Lower lobe of right lung (tissue), 2 donors: ENCODE results near the gene RSRC1. TPM values are rescaled to one million over a fixed set of nuclear protein-coding genes. Genes with fewer than 3 reads are reported as not detected.
"Not testable (repeated sequence)": the region's sequence is repeated elsewhere in the genome, so short reads cannot be mapped to it uniquely, and the experiment has no call there.

Experiments
- ATAC-seq, 2 donors: fragments of 200-7000 bp; cut with Tn5 transposase; one replicate each; pipeline ENCODE4 v1.9.1; 2020 to 2022; ENCODE audit warnings: mild to moderate bottlenecking in 2 of 2, moderate library complexity in 2 of 2
- DNase-seq: peaks from one replicate; pipeline ENCODE4 v3.0.0-alpha.2; 2020
- H3K27ac ChIP-seq: fragments of 200-600 bp; one replicate; pipeline ENCODE4 v1.8.0; 2022
- H3K27me3 ChIP-seq: fragments of 200-600 bp; one replicate; pipeline ENCODE4 v1.8.0; 2022; ENCODE audit warnings: low read depth
- H3K36me3 ChIP-seq: fragments of 200-600 bp; one replicate; pipeline ENCODE4 v1.8.0; 2022; ENCODE audit warnings: mild to moderate bottlenecking
- H3K4me1 ChIP-seq: fragments of 200-600 bp; one replicate; pipeline ENCODE4 v1.8.0; 2022
- H3K4me3 ChIP-seq: fragments of 200-600 bp; one replicate; pipeline ENCODE4 v1.8.0; 2022; ENCODE audit warnings: mild to moderate bottlenecking
- H3K9me3 ChIP-seq: fragments of 200-600 bp; one replicate; pipeline ENCODE4 v1.8.0; 2022
- CTCF ChIP-seq: fragments of 200-600 bp; IDR thresholded peaks from one replicate; pipeline ENCODE4 v1.8.0; 2022; ENCODE audit warnings: antibody characterized with exemption, mild to moderate bottlenecking
- intact Hi-C: fragments of 100-400 bp; cut with DNase I; formaldehyde crosslinking; loops from one replicate; pipeline ENCODE4 v1.11.0; 2022
- total RNA-seq: library from RNA; stranded (reverse); fragmentation: NEBNext Ultra II Directional; extraction: Animal tissue kit (Norgen Biotek cat#: 25700); gene quantifications from one replicate; pipeline ENCODE4 v1.2.1, GENCODE V29; 2021
- donor health status: DM: no; HTN: yes; CAD: no; lungs with severe emphysema.

RSRC1 gene
- total RNA-seq, 1 donor from 2014 or later: 29.8 TPM

GRCh38 chr3:158110658-158111018 lies 749 bp downstream of the RSRC1 start:
- ATAC-seq (no peak), DNase-seq (no peak)
- Histone ChIP-seq H3K27me3 (peaks cover 36% of the 10 kb centered on the region), H3K36me3 (no peaks in the 10 kb centered on the region), H3K27ac (peak overlapping the region; percentile 82), H3K9me3 (peaks cover 5% of the 10 kb centered on the region), H3K4me3 (peak overlapping the region; percentile 86), H3K4me1 (peaks cover 33% of the 10 kb centered on the region)
- intact Hi-C loops: no loop called here
- TF ChIP-seq CTCF: no peak

- ATAC-seq (no peak), DNase-seq (no peak)
- no peak overlapping the region for H3K27ac ChIP-seq
- no peaks in the 10 kb centered on the region for H3K36me3 ChIP-seq
- peaks cover 24% of the 10 kb centered on the region for H3K27me3 ChIP-seq
- intact Hi-C loops: no loop called here
- H3K9me3 ChIP-seq: peaks cover 5% of the 10 kb centered on the region
- no peak overlapping the region for H3K4me3 ChIP-seq
- TF ChIP-seq CTCF: no peak
- peaks cover 22% of the 10 kb centered on the region for H3K4me1 ChIP-seq
Observed at GRCh38 chr3:158111861-158112260, 2.0 kb downstream of the RSRC1 start.

- H3K36me3 ChIP-seq, intact Hi-C loops, H3K27ac ChIP-seq, DNase-seq, ATAC-seq, H3K27me3 ChIP-seq, H3K4me3 ChIP-seq, H3K9me3 ChIP-seq: not testable (repeated sequence)
- H3K4me1 ChIP-seq: peaks cover 18% of the 10 kb centered on the region
Observed at GRCh38 chr3:158113595-158113994, 3.7 kb downstream of the RSRC1 start.

- H3K36me3 ChIP-seq: peaks cover 22% of the 10 kb centered on the region
- no peaks in the 10 kb centered on the region for H3K4me1 ChIP-seq
- H3K4me3 ChIP-seq: no peak overlapping the region
- no peaks in the 10 kb centered on the region for H3K27me3 ChIP-seq
- intact Hi-C loops: no loop called here
- H3K27ac ChIP-seq: no peak overlapping the region
- ATAC-seq (no peak), DNase-seq (no peak)
- no peak for TF ChIP-seq CTCF
- no peaks in the 10 kb centered on the region for H3K9me3 ChIP-seq
Observed at GRCh38 chr3:158120330-158120729, 10.4 kb downstream of the RSRC1 start.

GRCh38 chr3:158121295-158121694 lies 11.4 kb downstream of the RSRC1 start:
- no peak overlapping the region for H3K27ac ChIP-seq
- DNase-seq (no peak), ATAC-seq (no peak)
- H3K4me3 ChIP-seq: no peak overlapping the region
- TF ChIP-seq CTCF: no peak
- intact Hi-C loops: no loop called here
- no peaks in the 10 kb centered on the region for H3K9me3 ChIP-seq
- no peaks in the 10 kb centered on the region for H3K27me3 ChIP-seq
- H3K4me1 ChIP-seq: no peaks in the 10 kb centered on the region
- H3K36me3 ChIP-seq: peaks cover 25% of the 10 kb centered on the region

- H3K4me3 ChIP-seq, intact Hi-C loops, ATAC-seq, DNase-seq, H3K27me3 ChIP-seq, H3K4me1 ChIP-seq, H3K27ac ChIP-seq: not testable (repeated sequence)
- peaks cover 11% of the 10 kb centered on the region for H3K9me3 ChIP-seq
- peaks cover 25% of the 10 kb centered on the region for H3K36me3 ChIP-seq
Observed at GRCh38 chr3:158122721-158123120, 12.8 kb downstream of the RSRC1 start.
